Body of pancreas (tissue), 4 donors: ENCODE data around the gene BET1L. TPM values are rescaled to one million over a fixed set of nuclear protein-coding genes. Genes with fewer than 3 reads are reported as not detected.
"Not testable (repeated sequence)": the region's sequence is repeated elsewhere in the genome, so short reads cannot be mapped to it uniquely, and the experiment has no call there.

Experiments
- ATAC-seq: fragments of 150-250 bp; one replicate; pipeline ENCODE4 v1.9.1; 2016
- DNase-seq, 4 donors: peaks; one replicate each; pipeline ENCODE4 v3.0.0-alpha.2; 2019
- H3K27ac ChIP-seq, 4 donors: fragments of 200-600 bp; sonication (generic); 1 replicate in 3 of 4; 2 replicates in 1 of 4; pipeline versions ENCODE4 v1.5.1 to v1.6.1; 2016 to 2019; ENCODE audit warnings: mild to moderate bottlenecking in 1 of 4, mixed read lengths in 1 of 4, moderate library complexity in 1 of 4
- H3K27me3 ChIP-seq, 2 donors: fragments of 200-600 bp; sonication (generic); one replicate each; pipeline ENCODE4 v1.6.0; 2016; ENCODE audit warnings: mild to moderate bottlenecking in 1 of 2
- H3K36me3 ChIP-seq, 2 donors: fragments of 200-600 bp; sonication (generic); replicated peaks in 1 of 2; 2 replicates each; pipeline ENCODE4 v1.5.1; 2016; ENCODE audit warnings: low read depth in 2 of 2; ENCODE audit not compliant: insufficient read depth in 1 of 2
- H3K4me1 ChIP-seq: fragments of 200-600 bp; sonication (generic); one replicate; pipeline ENCODE4 v1.6.0; 2016
- H3K4me3 ChIP-seq, 2 donors: fragments of 200-600 bp; sonication (generic); 1 replicate in 1 of 2; 2 replicates in 1 of 2; pipeline ENCODE4 v1.5.1; 2016 to 2019
- H3K9me3 ChIP-seq, 3 donors: fragments of 200-600 bp; sonication (generic); 1 replicate in 2 of 3; 2 replicates in 1 of 3; pipeline ENCODE4 v1.5.1; 2016
- WGBS, 2 donors: methylation state at CpG; one replicate each; pipeline ENCODE4 v1.1.5; 2017; 5-methylcytosine and 5-hydroxymethylcytosine counted together
- intact Hi-C: fragments of 100-400 bp; cut with DNase I; formaldehyde crosslinking; loops from one replicate; pipeline ENCODE4 v1.15.1; 2023
- small RNA-seq: library from RNA; depleted of rRNA; stranded (forward); fragments of <200 nt; gene quantifications from one replicate; pipeline ENCODE3, GENCODE V24; 2016
- total RNA-seq, 2 donors: library from RNA; depleted of rRNA; stranded (reverse); fragments of >200 nt; gene quantifications; one replicate each; pipeline ENCODE4 v1.1.0, GENCODE V29; 2016
- TF ChIP-seq, protein P1 (sequence below), 7 experiments: fragments of 450-650 bp in 4 of 7; fragments of 200-600 bp in 3 of 7; sonication (generic) in 3 of 7; IDR thresholded peaks; one replicate each; pipeline ENCODE4 v1.5.1; 2016 to 2019; ENCODE audit warnings: antibody characterized with exemption in 7 of 7

BET1L gene
- total RNA-seq, 2 donors from 2014 or later, result 22.3 to 31.0 TPM

DNA sequence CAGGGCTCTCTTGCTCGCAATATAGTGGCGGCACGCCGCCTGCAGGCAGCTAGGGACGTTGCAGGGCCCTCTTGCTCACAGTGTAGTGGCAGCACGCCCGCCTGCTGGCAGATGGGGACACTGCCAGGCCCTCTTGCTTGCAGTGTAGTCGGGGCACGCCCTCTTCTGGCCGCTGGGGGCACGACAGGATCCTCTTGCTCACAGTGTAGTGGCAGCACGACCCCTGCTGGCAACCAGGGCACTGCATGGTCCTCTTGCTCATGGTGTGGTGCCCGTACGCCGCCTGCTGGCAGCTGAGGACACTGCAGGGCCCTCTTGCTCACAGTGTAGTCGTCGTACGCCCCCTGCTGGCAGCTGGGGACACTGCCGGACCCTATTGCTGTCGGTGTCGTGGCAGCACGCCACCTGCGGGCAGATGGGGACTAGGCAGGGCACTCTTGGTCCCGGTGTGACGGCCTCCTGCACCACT is 17.3 kb downstream of the BET1L start:
- peak; percentile 35 to 53 (median 37) for DNase-seq
- TF ChIP-seq, protein P1, sequence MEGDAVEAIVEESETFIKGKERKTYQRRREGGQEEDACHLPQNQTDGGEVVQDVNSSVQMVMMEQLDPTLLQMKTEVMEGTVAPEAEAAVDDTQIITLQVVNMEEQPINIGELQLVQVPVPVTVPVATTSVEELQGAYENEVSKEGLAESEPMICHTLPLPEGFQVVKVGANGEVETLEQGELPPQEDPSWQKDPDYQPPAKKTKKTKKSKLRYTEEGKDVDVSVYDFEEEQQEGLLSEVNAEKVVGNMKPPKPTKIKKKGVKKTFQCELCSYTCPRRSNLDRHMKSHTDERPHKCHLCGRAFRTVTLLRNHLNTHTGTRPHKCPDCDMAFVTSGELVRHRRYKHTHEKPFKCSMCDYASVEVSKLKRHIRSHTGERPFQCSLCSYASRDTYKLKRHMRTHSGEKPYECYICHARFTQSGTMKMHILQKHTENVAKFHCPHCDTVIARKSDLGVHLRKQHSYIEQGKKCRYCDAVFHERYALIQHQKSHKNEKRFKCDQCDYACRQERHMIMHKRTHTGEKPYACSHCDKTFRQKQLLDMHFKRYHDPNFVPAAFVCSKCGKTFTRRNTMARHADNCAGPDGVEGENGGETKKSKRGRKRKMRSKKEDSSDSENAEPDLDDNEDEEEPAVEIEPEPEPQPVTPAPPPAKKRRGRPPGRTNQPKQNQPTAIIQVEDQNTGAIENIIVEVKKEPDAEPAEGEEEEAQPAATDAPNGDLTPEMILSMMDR (IDR thresholded peaks at IDR 0.05), result peak in 1 of 7 experiments; percentile 21

DNA sequence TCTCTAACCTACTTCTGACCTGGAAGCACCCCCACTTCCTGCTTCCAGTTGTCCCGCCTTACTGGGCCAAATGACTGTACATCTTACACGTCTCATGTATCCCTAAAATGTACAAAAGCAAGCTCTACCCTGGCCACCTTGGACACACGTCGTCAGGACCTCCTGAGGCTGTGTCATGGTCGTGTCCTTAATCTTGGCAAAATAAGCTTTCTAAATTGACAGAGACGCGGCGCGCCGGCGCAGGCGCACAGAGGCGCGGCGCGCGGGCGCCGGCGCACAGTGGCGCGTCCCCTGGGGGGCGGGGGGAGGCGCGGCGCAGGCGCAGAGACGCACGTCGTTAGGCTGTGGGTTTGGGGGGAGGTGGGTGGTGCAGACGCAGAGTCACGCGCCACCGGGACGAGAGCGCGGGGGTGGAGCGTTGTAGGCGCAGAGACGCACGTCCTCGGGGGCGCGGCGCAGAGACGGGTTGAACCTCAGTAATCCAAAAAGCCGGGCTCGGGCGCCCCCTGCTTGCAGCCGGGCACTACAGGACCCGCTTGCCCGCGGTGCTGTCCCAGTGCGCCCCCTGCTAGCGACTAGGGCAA is 17.9 kb downstream of the BET1L start:
- ATAC-seq, result peak; percentile 2
- DNase-seq, result peak in 1 of 4 donors; percentile 11
- H3K4me3 ChIP-seq, H3K27me3 ChIP-seq, H3K4me1 ChIP-seq, H3K36me3 ChIP-seq, H3K9me3 ChIP-seq, H3K27ac ChIP-seq, intact Hi-C loops: not testable (repeated sequence)
- 84% methylated on average over 40 of the region's 55 CpGs for WGBS, 2 donors

More for the DNA sequence above, 17.3 kb downstream of the BET1L start:
- peak; percentile 49 for ATAC-seq
- 42% methylated on average over 7 of the region's 25 CpGs; no CpG with 5 or more reads in 1 of the 2 donors for WGBS, 2 donors
- H3K27ac ChIP-seq, H3K4me3 ChIP-seq, H3K9me3 ChIP-seq, H3K4me1 ChIP-seq, H3K36me3 ChIP-seq, intact Hi-C loops, H3K27me3 ChIP-seq: not testable (repeated sequence)

DNA sequence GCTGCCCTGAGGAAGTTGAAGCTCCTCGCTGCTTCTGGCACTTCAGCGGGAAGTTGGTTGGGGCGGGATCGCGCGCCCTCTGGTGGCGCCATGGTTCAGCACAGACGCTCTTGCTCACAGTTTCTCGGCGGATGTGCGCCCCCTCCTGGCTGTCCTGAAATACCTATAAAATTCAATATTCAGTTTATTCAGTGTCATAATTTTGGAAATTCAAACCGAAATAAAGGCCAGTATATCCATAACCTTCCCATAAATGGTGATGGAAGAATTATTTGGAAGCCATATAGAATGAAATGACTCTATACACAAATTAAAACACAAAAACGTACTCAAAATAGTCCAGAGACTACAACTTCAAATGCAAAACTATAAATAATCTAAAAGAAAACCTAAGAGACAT is 27.0 kb downstream of the BET1L start:
- H3K9me3 ChIP-seq, H3K27me3 ChIP-seq, DNase-seq, intact Hi-C loops, H3K4me1 ChIP-seq, H3K36me3 ChIP-seq, ATAC-seq, H3K27ac ChIP-seq, H3K4me3 ChIP-seq: not testable (repeated sequence)
- 0% methylated on average over 3 to 4 of the region's 13 CpGs for WGBS, 2 donors

Small RNA genes lying within 50 kb of the gene (small RNA-seq; reads per million reads assigned to genes)
- gene RNU6-447P, result not detected

Other genes with a start within 250 kb of the BET1L start
- gene SCGB1C1, start 14.3 kb downstream of the BET1L start, total RNA-seq, result not detected
- 10 to 100 TPM; 59.3 to 88.5 TPM for gene RIC8A, start 309 bp upstream of the BET1L start, total RNA-seq
- 10 to 100 TPM; 22.1 to 22.6 TPM for gene SIRT3, start 28.9 kb upstream of the BET1L start, total RNA-seq
- gene PSMD13, start 29.6 kb upstream of the BET1L start, total RNA-seq, result 10 to 100 TPM; 40.2 to 52.4 TPM
- 1 to 10 TPM in 1 of 2 donors, not detected in 1; 1.0 TPM for gene NLRP6, start 71.0 kb upstream of the BET1L start, total RNA-seq
- 100 to 1,000 TPM; 248 to 484 TPM for gene PGGHG, start 81.7 kb upstream of the BET1L start, total RNA-seq
- gene IFITM5, start 92.1 kb upstream of the BET1L start, total RNA-seq, result not detected
- gene IFITM2, start 100.4 kb upstream of the BET1L start, total RNA-seq, result 10 to 100 TPM; 31.0 to 90.3 TPM
- 10 to 100 TPM; 31.0 to 39.7 TPM for gene IFITM1, start 106.6 kb upstream of the BET1L start, total RNA-seq
- gene IFITM3, start 113.5 kb upstream of the BET1L start, total RNA-seq, result 10 to 100 TPM; 51.4 to 59.7 TPM
- 1 to 10 TPM in 1 of 2 donors, not detected in 1; 2.1 TPM for gene B4GALNT4, start 162.1 kb upstream of the BET1L start, total RNA-seq
- 10 to 100 TPM; 46.2 to 48.8 TPM for gene PKP3, start 186.8 kb upstream of the BET1L start, total RNA-seq
- 10 to 100 TPM; 50.8 to 65.6 TPM for gene SIGIRR, start 207.6 kb upstream of the BET1L start, total RNA-seq
- 10 to 100 TPM; 15.6 to 26.4 TPM for gene ANO9, start 234.6 kb upstream of the BET1L start, total RNA-seq
- gene PTDSS2, start 242.9 kb upstream of the BET1L start, total RNA-seq, result 10 to 100 TPM; 17.4 to 93.3 TPM